GM12874 (cell line): ENCODE data around the gene HOXA1.

Source experiments
- CTCF ChIP-seq: IDR thresholded peaks from 2 replicates; pipeline ENCODE4 v1.5.1; 2011; ENCODE audit warnings: low read depth, mild to moderate bottlenecking, control low read depth, low read length, moderate library complexity; ENCODE audit not compliant: insufficient read depth

Gene HOXA1

GRCh38 chr7:27095897-27096767 is at the start of gene HOXA1:
TSS of gene HOXA1 (minus strand) at chr7:27096000. CDS start at chr7:27095912, 88 bp downstream.
- TF ChIP-seq CTCF, result 0 out of 2 replicates have a peak, but pooled peaks have one; percentile 17

- TF ChIP-seq CTCF, result no peak
These were observed 49.5 kb upstream of the HOXA1 start for GRCh38 chr7:27145165-27145913.

GRCh38 chr7:27144781-27145164 is 49.0 kb upstream of the HOXA1 start:
- TF ChIP-seq CTCF, result no peak

GRCh38 chr7:27143950-27144780 is 48.4 kb upstream of the HOXA1 start:
- no peak for TF ChIP-seq CTCF

GRCh38 chr7:27143023-27143949 is 47.5 kb upstream of the HOXA1 start, which contains the start of gene HOXA5:
TSS of gene HOXA5 (minus strand) at chr7:27143681. CDS start at chr7:27143607, 74 bp downstream.
- TF ChIP-seq CTCF, result peak; percentile 73

GRCh38 chr7:27142580-27143022 is 46.8 kb upstream of the HOXA1 start:
- no peak for TF ChIP-seq CTCF
